Measurements from ENCODE around the gene ALOXE3. TPM values are rescaled to one million over a fixed set of nuclear protein-coding genes. Genes with fewer than 3 reads are reported as not detected.

Gene ALOXE3
- total RNA-seq, 2 donors from 2014 or later = 0.23 TPM; not detected in 1

GRCh38 chr17:8147141-8147804 is 29.0 kb upstream of the ALOXE3 start:
- ATAC-seq (no peak), DNase-seq (ENCODE audit: low spot score in 2 of 2) (no peak)
- Mint-ChIP-seq H3K36me3 (peaks cover 11 to 13% of the 10 kb centered on the region in 2 donors), H3K27ac (peak overlapping the region in 1 of 2 donors; percentile 56), H3K9me3 (no peaks in the 10 kb centered on the region)

- DNase-seq (ENCODE audit: low spot score in 2 of 2) (no peak), ATAC-seq (no peak)
- Mint-ChIP-seq H3K27ac (peak overlapping the region; percentile 56 to 65), H3K36me3 (peaks cover 13 to 15% of the 10 kb centered on the region in 2 donors), H3K9me3 (no peaks in the 10 kb centered on the region)
Observed at GRCh38 chr17:8146381-8147140, 28.2 kb upstream of the ALOXE3 start.

GRCh38 chr17:8145811-8146210 is 27.5 kb upstream of the ALOXE3 start:
- H3K27ac Mint-ChIP-seq = peak overlapping the region in 1 of 2 donors; percentile 56
- peaks cover 13 to 19% of the 10 kb centered on the region in 2 donors for H3K36me3 Mint-ChIP-seq
- H3K9me3 Mint-ChIP-seq = no peaks in the 10 kb centered on the region
- ATAC-seq = no peak
- no peak for DNase-seq (ENCODE audit: low spot score in 2 of 2)

- Mint-ChIP-seq H3K9me3 (no peaks in the 10 kb centered on the region), H3K36me3 (peaks cover 13 to 18% of the 10 kb centered on the region in 2 donors), H3K27ac (peak overlapping the region in 1 of 2 donors; percentile 79)
- no peak for ATAC-seq
- no peak for DNase-seq (ENCODE audit: low spot score in 2 of 2)
Observed at GRCh38 chr17:8144401-8145231, 26.3 kb upstream of the ALOXE3 start.

GRCh38 chr17:8143581-8144400 is 25.5 kb upstream of the ALOXE3 start:
- H3K9me3 Mint-ChIP-seq = no peaks in the 10 kb centered on the region
- ATAC-seq (no peak), DNase-seq (ENCODE audit: low spot score in 2 of 2) (no peak)
- peak overlapping the region in 1 of 2 donors; percentile 79 for H3K27ac Mint-ChIP-seq
- peaks cover 13% of the 10 kb centered on the region in 2 donors for H3K36me3 Mint-ChIP-seq

GRCh38 chr17:8142887-8143580 is 24.7 kb upstream of the ALOXE3 start:
- Mint-ChIP-seq H3K9me3 (no peaks in the 10 kb centered on the region), H3K27ac (peak overlapping the region in 1 of 2 donors; percentile 79), H3K36me3 (peaks cover 13% of the 10 kb centered on the region in 2 donors)
- ATAC-seq (no peak), DNase-seq (ENCODE audit: low spot score in 2 of 2) (peak in 1 of 2 donors; percentile 51)

GRCh38 chr17:8142158-8142886 is 24.0 kb upstream of the ALOXE3 start:
- no peak overlapping the region for H3K27ac Mint-ChIP-seq
- H3K36me3 Mint-ChIP-seq = peaks cover 13% of the 10 kb centered on the region in 2 donors
- ATAC-seq (no peak), DNase-seq (ENCODE audit: low spot score in 2 of 2) (no peak)
- H3K9me3 Mint-ChIP-seq = no peaks in the 10 kb centered on the region

GRCh38 chr17:8141741-8142140 is 23.4 kb upstream of the ALOXE3 start:
- Mint-ChIP-seq H3K27ac (peak overlapping the region in 1 of 2 donors; percentile 15), H3K36me3 (peaks cover 10 to 11% of the 10 kb centered on the region in 2 donors), H3K9me3 (no peaks in the 10 kb centered on the region)
- DNase-seq (ENCODE audit: low spot score in 2 of 2) = no peak
- no peak for ATAC-seq

- Mint-ChIP-seq H3K36me3 (peaks cover 3 to 8% of the 10 kb centered on the region in 2 donors), H3K9me3 (no peaks in the 10 kb centered on the region), H3K27ac (no peak overlapping the region)
- no peak for ATAC-seq
- DNase-seq (ENCODE audit: low spot score in 2 of 2) = no peak
Observed at GRCh38 chr17:8141045-8141444, 22.7 kb upstream of the ALOXE3 start.

GRCh38 chr17:8140065-8141029 is 22.0 kb upstream of the ALOXE3 start:
- H3K36me3 Mint-ChIP-seq = peaks cover 0 to 8% of the 10 kb centered on the region in 2 donors
- no peaks in the 10 kb centered on the region for H3K9me3 Mint-ChIP-seq
- H3K27ac Mint-ChIP-seq = peak overlapping the region in 1 of 2 donors; percentile 75
- ATAC-seq = no peak
- DNase-seq (ENCODE audit: low spot score in 2 of 2) = no peak

- Mint-ChIP-seq H3K27ac (no peak overlapping the region), H3K9me3 (no peaks in the 10 kb centered on the region), H3K36me3 (peaks cover 0 to 8% of the 10 kb centered on the region in 2 donors)
- ATAC-seq (peak; percentile 85 to 93), DNase-seq (ENCODE audit: low spot score in 2 of 2) (peak; percentile 97 to 98)
Observed at GRCh38 chr17:8138672-8139371, 20.5 kb upstream of the ALOXE3 start.

GRCh38 chr17:8138374-8138671 is 20.0 kb upstream of the ALOXE3 start:
- DNase-seq (ENCODE audit: low spot score in 2 of 2) = no peak
- H3K27ac Mint-ChIP-seq = no peak overlapping the region
- H3K36me3 Mint-ChIP-seq = peaks cover 0 to 8% of the 10 kb centered on the region in 2 donors
- peak in 1 of 2 donors; percentile 49 for ATAC-seq
- no peaks in the 10 kb centered on the region for H3K9me3 Mint-ChIP-seq

- peaks cover 0 to 8% of the 10 kb centered on the region in 2 donors for H3K36me3 Mint-ChIP-seq
- no peaks in the 10 kb centered on the region for H3K9me3 Mint-ChIP-seq
- no peak overlapping the region for H3K27ac Mint-ChIP-seq
- no peak for ATAC-seq
- DNase-seq (ENCODE audit: low spot score in 2 of 2) = peak in 1 of 2 donors; percentile 62
Observed at GRCh38 chr17:8137645-8138373, 19.5 kb upstream of the ALOXE3 start.
